CD4-positive, alpha-beta T cell treated with Interleukin-15 for 4 hours (primary cell): ENCODE measurements around the gene ZMYM5.
"Not testable (repeated sequence)": the region's sequence is repeated elsewhere in the genome, so short reads cannot be mapped to it uniquely, and the experiment has no call there.

Source experiments
- DNase-seq: peaks from one replicate; pipeline ENCODE4 v3.0.0-alpha.2; 2020; ENCODE audit warnings: low spot score

ZMYM5 gene

GRCh38 chr13:19818223-19818842, 45.1 kb downstream of the ZMYM5 start:
- peak; percentile 12 for DNase-seq

DNA sequence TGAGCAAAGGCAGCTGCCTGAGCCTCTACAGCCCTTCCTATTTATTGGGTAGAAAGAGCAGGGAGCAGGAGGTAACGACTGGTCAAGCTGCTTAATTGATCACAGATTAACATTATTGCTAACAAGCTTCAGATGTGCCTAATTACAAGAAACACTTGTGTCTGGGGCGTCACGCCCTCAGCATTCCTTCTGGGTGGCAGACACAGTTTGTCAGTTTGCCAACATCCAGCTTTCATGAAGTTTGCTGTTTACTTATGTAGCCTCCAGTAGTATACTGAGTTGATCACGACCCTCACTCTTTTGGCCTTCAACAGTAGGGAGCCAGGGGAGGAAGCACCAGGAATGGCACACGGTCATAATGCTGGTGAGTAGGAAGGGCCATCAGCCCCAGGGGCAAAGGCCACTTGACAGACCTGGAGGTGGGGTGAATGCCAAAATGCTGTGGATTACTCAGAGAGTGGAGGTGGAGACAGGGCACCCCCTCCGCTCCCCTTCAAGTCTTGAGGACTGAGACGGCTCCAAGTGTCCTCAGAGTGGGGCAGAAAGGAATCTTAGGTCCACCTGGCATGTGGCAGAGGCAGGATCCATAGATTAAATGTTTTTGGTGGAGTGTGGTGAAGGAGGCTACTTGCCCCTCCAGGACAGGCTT, 45.8 kb downstream of the ZMYM5 start:
- DNase-seq = no peak

DNA sequence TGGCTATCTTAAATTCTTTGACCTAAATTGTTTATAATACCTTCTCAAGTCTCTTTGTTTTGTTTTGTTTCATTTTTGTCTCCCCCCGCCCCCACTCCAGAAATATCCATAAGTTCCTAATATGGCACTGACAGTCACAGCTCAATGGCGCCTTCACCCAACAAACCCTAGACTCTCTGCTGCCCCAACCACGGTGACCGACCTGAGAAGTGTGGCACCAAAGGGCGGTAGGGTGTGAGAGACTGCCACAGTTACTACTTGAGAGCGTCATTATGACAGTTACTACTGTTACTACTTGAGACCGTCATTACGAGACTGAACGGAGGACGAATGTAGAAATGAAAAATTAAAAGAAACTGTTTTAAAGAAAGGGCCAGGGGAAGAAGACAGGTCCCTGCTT, 46.3 kb downstream of the ZMYM5 start:
- DNase-seq = no peak

DNA sequence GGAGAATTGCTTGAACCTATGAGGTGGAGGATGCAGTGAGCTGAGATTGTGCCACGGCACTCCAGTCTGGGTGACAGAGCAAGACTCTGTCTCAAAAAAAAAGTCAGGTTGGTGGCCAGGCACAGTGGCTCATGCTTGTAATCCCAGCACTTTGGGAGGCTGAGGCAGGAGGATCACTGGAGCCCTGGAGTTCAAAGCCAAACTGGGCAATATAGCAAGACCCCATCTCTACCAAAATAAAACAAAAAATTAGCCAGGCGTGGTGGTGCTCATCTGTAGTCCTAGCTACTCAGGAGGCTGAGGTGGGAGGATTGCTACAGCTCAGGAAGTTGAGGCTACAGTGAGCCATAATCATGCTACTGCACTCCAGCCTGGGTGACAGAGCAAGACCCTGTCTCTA, 47.6 kb downstream of the ZMYM5 start:
- not testable (repeated sequence) for DNase-seq

DNA sequence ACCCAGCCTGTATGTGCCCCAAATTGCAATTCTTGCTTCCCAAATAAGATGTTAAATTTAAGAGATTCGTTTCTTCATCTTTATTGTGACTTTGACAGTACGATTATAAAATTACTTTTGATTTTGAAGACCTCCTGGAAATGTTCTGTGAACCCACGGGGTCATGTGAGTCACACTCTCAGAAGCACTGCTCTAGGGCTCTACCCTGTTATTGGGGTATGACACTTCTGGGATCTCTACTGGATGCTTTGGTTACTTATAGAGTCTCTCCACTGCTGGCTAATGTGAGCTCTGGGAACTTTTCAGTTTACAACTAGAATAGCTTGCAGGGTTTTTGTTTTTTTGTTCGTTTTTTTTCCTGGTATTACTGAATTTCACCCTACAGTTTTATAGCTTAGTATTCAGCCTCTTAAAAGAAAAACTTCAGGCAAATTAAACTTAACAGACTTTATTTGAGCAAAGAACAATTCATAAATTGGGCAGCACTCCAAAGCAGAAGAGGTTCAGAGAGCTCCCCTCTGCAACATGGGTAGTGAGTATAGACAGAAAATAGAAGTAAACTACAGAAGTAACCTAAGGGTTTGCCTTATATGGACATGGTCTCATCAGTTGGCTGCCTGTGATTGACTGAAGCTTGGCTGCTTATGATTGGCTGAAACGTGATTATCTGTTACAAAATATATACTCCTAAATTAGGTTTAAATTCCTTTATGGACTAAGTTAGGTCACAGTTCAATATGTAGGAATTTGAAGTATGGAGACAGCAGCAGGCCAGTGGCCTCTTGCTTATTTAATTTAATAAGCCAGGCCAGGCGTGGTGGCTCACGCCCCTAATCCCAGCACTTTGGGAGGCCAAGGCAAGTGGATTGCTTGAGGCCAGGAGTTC, 52.2 kb downstream of the ZMYM5 start:
- no peak for DNase-seq

- DNase-seq = no peak
Observed at GRCh38 chr13:19810151-19810550, 53.3 kb downstream of the ZMYM5 start.

DNA sequence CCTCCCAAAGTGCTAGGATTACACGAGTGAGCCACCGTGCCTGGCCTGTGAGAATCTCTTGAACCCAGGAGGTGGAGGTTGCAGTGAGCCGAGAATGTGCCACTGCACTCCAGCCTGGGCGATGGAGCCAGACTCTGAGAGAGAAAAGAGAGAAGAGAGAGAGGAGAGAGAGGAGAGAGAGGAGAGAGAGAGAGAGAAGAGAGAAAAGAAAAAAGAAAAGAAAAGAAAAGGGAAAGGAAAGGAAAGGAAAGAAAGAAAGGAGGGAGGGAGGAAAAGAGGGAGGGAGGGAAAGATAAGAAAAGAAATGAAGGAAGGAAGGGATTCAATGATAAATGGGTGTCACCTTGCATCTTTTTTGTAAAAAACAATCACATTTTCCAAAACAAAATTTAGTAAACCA, 57.7 kb downstream of the ZMYM5 start:
- DNase-seq = no peak

GRCh38 chr13:19795956-19796355, 67.5 kb downstream of the ZMYM5 start:
- DNase-seq = no peak

GRCh38 chr13:19794631-19795030, 68.8 kb downstream of the ZMYM5 start:
- no peak for DNase-seq

DNA sequence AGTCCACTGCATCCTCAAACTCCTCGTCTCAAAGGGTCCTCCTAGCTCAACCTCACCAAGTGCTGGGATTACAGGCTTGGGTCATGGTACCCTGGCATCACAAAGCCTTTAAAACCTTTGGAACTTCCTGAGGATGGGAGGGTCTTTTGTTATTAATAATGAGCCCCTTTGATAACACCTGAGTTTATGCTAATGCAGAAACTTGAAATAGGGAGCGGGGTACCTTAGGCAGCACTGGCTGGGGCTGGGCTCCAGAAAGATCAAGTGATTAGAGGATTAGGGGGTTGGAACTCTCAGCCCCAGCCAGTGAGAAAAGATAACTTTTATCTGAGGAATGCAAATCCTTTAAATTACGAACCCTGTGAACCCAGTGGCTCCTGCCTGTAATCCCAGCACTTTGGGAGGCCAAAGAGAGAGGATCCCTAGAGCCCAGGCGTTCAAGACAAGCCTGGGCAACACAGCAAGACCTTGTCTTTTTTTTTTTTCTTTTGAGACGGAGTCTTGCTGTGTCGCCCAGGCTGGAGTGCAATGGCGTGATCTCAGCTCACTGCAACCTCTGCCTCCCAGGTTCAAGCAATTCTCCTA, 71.4 kb downstream of the ZMYM5 start:
- no peak for DNase-seq

GRCh38 chr13:19782727-19783682, 80.4 kb downstream of the ZMYM5 start, which contains the start of gene PSPC1:
Gene PSPC1 (minus strand): TSS chr13:19782945. CDS start chr13:19782757, 188 bp downstream.
- DNase-seq = peak; percentile 97

DNA sequence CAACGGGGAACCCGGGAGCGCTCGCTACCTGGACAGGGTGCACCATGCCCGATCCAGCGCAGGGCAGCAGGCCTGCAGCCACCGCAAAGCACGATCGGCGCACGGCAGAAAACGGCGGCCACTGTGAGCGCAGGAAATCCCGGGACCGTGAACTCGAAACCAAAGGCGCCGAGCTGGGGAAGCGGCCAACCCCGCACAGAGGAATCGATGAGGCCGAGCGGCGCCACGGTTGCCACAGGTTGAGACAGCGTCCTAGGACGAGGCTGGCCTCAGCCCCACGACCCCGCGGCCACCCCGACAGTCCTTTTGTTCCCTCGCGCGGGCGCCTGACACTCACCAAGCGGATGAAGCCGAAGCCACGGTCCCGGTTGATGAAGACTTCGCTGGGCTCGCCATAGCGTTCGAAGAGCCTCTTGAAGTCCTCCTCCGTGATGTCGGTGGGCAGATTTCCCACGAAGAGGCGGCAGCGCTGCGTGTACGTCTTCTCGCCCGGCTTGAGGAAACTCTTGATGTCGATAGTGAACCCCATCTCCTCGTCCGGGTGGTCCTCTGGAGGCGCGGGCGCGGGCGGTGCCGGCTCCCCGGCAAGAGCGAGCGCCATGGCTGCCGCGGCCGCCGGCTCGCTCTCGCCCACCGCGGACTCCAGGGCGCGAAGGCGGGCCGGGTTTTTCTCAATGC, 81.3 kb downstream of the ZMYM5 start:
- peak; percentile 36 for DNase-seq

DNA sequence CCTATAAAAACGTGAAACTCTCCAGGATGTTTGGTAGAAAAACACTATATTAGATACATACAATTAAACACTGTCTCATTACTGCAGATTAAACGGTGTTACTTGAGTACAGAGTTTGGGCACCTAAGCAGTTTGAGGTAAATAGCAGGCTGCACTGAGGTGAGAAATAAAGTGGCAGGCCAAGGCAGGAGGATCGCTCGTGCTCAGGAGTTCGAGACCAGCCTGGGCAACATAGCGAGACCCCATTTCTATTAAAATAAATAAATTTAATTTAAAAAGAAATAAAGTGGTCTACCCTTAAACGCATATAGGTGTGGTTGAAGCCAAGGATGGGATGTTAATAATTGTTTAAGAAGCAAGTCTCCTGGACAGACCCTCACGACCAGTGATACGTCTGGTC, 81.9 kb downstream of the ZMYM5 start:
- DNase-seq = no peak

- DNase-seq = peak; percentile 16
Observed at GRCh38 chr13:19780753-19781418, 82.6 kb downstream of the ZMYM5 start.
